ENCODE results near the gene OR4N5.
"Not testable (repeated sequence)": the region's sequence is repeated elsewhere in the genome, so short reads cannot be mapped to it uniquely, and the experiment has no call there.

The OR4N5 gene

GRCh38 chr14:20169852-20170251 lies 31.2 kb downstream of the OR4N5 start:
- H3K36me3 ChIP-seq (ENCODE audit: control insufficient read depth, insufficient read depth, low read length); H3K9ac ChIP-seq (ENCODE audit: low read length); H3K4me3 ChIP-seq (ENCODE audit: low read length); H3K4me1 ChIP-seq (ENCODE audit: control insufficient read depth, insufficient read depth, low read length); H3K9me3 ChIP-seq (ENCODE audit: control insufficient read depth, low read length); H3K27me3 ChIP-seq (ENCODE audit: control insufficient read depth, insufficient read depth, low read length): not testable (repeated sequence)

- H3K27me3 ChIP-seq (ENCODE audit: control insufficient read depth, insufficient read depth, low read length); H3K9me3 ChIP-seq (ENCODE audit: control insufficient read depth, low read length); H3K9ac ChIP-seq (ENCODE audit: low read length); H3K4me1 ChIP-seq (ENCODE audit: control insufficient read depth, insufficient read depth, low read length); H3K4me3 ChIP-seq (ENCODE audit: low read length); H3K36me3 ChIP-seq (ENCODE audit: control insufficient read depth, insufficient read depth, low read length): not testable (repeated sequence)
Measured at GRCh38 chr14:20174205-20174604, 35.6 kb downstream of the OR4N5 start.

- Histone ChIP-seq H3K36me3 (ENCODE audit: control insufficient read depth, insufficient read depth, low read length) (no peaks in the 10 kb centered on the region), H3K4me1 (ENCODE audit: control insufficient read depth, insufficient read depth, low read length) (peaks cover 10% of the 10 kb centered on the region), H3K4me3 (ENCODE audit: low read length) (no peak overlapping the region)
Measured at GRCh38 chr14:20176330-20176729, 37.7 kb downstream of the OR4N5 start.

GRCh38 chr14:20177433-20177974 lies 38.9 kb downstream of the OR4N5 start:
- Histone ChIP-seq H3K4me1 (ENCODE audit: control insufficient read depth, insufficient read depth, low read length) (peaks cover 10% of the 10 kb centered on the region), H3K27me3 (ENCODE audit: control insufficient read depth, insufficient read depth, low read length) (no peaks in the 10 kb centered on the region), H3K9ac (ENCODE audit: low read length) (no peak overlapping the region), H3K4me3 (ENCODE audit: low read length) (no peak overlapping the region), H3K36me3 (ENCODE audit: control insufficient read depth, insufficient read depth, low read length) (no peaks in the 10 kb centered on the region), H3K9me3 (ENCODE audit: control insufficient read depth, low read length) (no peaks in the 10 kb centered on the region)

More at GRCh38 chr14:20176330-20176729, 37.7 kb downstream of the OR4N5 start:
- Histone ChIP-seq H3K9me3 (ENCODE audit: control insufficient read depth, low read length) (no peaks in the 10 kb centered on the region), H3K9ac (ENCODE audit: low read length) (no peak overlapping the region), H3K27me3 (ENCODE audit: control insufficient read depth, insufficient read depth, low read length) (no peaks in the 10 kb centered on the region)

- no peak overlapping the region for H3K4me3 ChIP-seq (ENCODE audit: low read length)
Measured at GRCh38 chr14:20179218-20179617, 40.6 kb downstream of the OR4N5 start.

GRCh38 chr14:20179880-20180279 lies 41.3 kb downstream of the OR4N5 start:
- no peak overlapping the region for H3K9ac ChIP-seq (ENCODE audit: low read length)
- peaks cover 10% of the 10 kb centered on the region for H3K4me1 ChIP-seq (ENCODE audit: control insufficient read depth, insufficient read depth, low read length)
- H3K27me3 ChIP-seq (ENCODE audit: control insufficient read depth, insufficient read depth, low read length): no peaks in the 10 kb centered on the region
- H3K36me3 ChIP-seq (ENCODE audit: control insufficient read depth, insufficient read depth, low read length): no peaks in the 10 kb centered on the region
- H3K4me3 ChIP-seq (ENCODE audit: low read length): no peak overlapping the region
- no peaks in the 10 kb centered on the region for H3K9me3 ChIP-seq (ENCODE audit: control insufficient read depth, low read length)

More at GRCh38 chr14:20179218-20179617, 40.6 kb downstream of the OR4N5 start:
- no peak overlapping the region for H3K9ac ChIP-seq (ENCODE audit: low read length)
- H3K27me3 ChIP-seq (ENCODE audit: control insufficient read depth, insufficient read depth, low read length): no peaks in the 10 kb centered on the region
- H3K9me3 ChIP-seq (ENCODE audit: control insufficient read depth, low read length): no peaks in the 10 kb centered on the region
- peaks cover 10% of the 10 kb centered on the region for H3K4me1 ChIP-seq (ENCODE audit: control insufficient read depth, insufficient read depth, low read length)
- no peaks in the 10 kb centered on the region for H3K36me3 ChIP-seq (ENCODE audit: control insufficient read depth, insufficient read depth, low read length)

GRCh38 chr14:20180486-20180885 lies 41.9 kb downstream of the OR4N5 start:
- no peaks in the 10 kb centered on the region for H3K36me3 ChIP-seq (ENCODE audit: control insufficient read depth, insufficient read depth, low read length)
- H3K4me1 ChIP-seq (ENCODE audit: control insufficient read depth, insufficient read depth, low read length): peaks cover 4% of the 10 kb centered on the region
- H3K27me3 ChIP-seq (ENCODE audit: control insufficient read depth, insufficient read depth, low read length): no peaks in the 10 kb centered on the region
- H3K4me3 ChIP-seq (ENCODE audit: low read length): no peak overlapping the region
- H3K9ac ChIP-seq (ENCODE audit: low read length): no peak overlapping the region
- H3K9me3 ChIP-seq (ENCODE audit: control insufficient read depth, low read length): no peaks in the 10 kb centered on the region

GRCh38 chr14:20184181-20184580 lies 45.6 kb downstream of the OR4N5 start:
- no peaks in the 10 kb centered on the region for H3K4me1 ChIP-seq (ENCODE audit: control insufficient read depth, insufficient read depth, low read length)

GRCh38 chr14:20190596-20190995 lies 52.0 kb downstream of the OR4N5 start, which contains the start of gene OR11G2:
Gene OR11G2, plus strand, starts transcription at chr14:20190896. Its CDS starts 6,542 bp downstream, at chr14:20197438.
- no peak within 1 kb of the TSS for H3K9ac ChIP-seq (ENCODE audit: low read length)
- no peaks in the 10 kb centered on the region for H3K27me3 ChIP-seq (ENCODE audit: control insufficient read depth, insufficient read depth, low read length)
- no peaks in the 10 kb centered on the region for H3K9me3 ChIP-seq (ENCODE audit: control insufficient read depth, low read length)
- H3K4me1 ChIP-seq (ENCODE audit: control insufficient read depth, insufficient read depth, low read length): no peaks in the 10 kb centered on the region
- H3K36me3 ChIP-seq (ENCODE audit: control insufficient read depth, insufficient read depth, low read length): no peaks in the 10 kb centered on the region
- H3K4me3 ChIP-seq (ENCODE audit: low read length): no peak within 1 kb of the TSS

More at GRCh38 chr14:20184181-20184580, 45.6 kb downstream of the OR4N5 start:
- Histone ChIP-seq H3K36me3 (ENCODE audit: control insufficient read depth, insufficient read depth, low read length) (no peaks in the 10 kb centered on the region), H3K9me3 (ENCODE audit: control insufficient read depth, low read length) (no peaks in the 10 kb centered on the region), H3K9ac (ENCODE audit: low read length) (no peak overlapping the region), H3K27me3 (ENCODE audit: control insufficient read depth, insufficient read depth, low read length) (no peaks in the 10 kb centered on the region), H3K4me3 (ENCODE audit: low read length) (no peak overlapping the region)

GRCh38 chr14:20191396-20191795 lies 52.8 kb downstream of the OR4N5 start:
- no peaks in the 10 kb centered on the region for H3K27me3 ChIP-seq (ENCODE audit: control insufficient read depth, insufficient read depth, low read length)
- H3K9ac ChIP-seq (ENCODE audit: low read length): no peak overlapping the region
- no peak overlapping the region for H3K4me3 ChIP-seq (ENCODE audit: low read length)
- no peaks in the 10 kb centered on the region for H3K4me1 ChIP-seq (ENCODE audit: control insufficient read depth, insufficient read depth, low read length)
- no peaks in the 10 kb centered on the region for H3K36me3 ChIP-seq (ENCODE audit: control insufficient read depth, insufficient read depth, low read length)
- no peaks in the 10 kb centered on the region for H3K9me3 ChIP-seq (ENCODE audit: control insufficient read depth, low read length)

- Histone ChIP-seq H3K4me1 (ENCODE audit: control insufficient read depth, insufficient read depth, low read length) (no peaks in the 10 kb centered on the region), H3K36me3 (ENCODE audit: control insufficient read depth, insufficient read depth, low read length) (no peaks in the 10 kb centered on the region), H3K4me3 (ENCODE audit: low read length) (no peak overlapping the region), H3K9me3 (ENCODE audit: control insufficient read depth, low read length) (no peaks in the 10 kb centered on the region), H3K27me3 (ENCODE audit: control insufficient read depth, insufficient read depth, low read length) (no peaks in the 10 kb centered on the region), H3K9ac (ENCODE audit: low read length) (no peak overlapping the region)
Measured at GRCh38 chr14:20194101-20194500, 55.5 kb downstream of the OR4N5 start.

Data from mucosa of stomach (tissue), 1 donor.